Measurements from ENCODE around the gene PTPRT. TPM values are rescaled to one million over a fixed set of nuclear protein-coding genes. Genes with fewer than 3 reads are reported as not detected.

The PTPRT gene
- total RNA-seq, 1 experiment from 2014 or later, result not detected

- DNase-seq (ENCODE audit: low spot score), result no peak
- CTCF ChIA-PET, result no interaction called here
These were observed 839.2 kb downstream of the PTPRT start for GRCh38 chr20:42350521-42350920.

GRCh38 chr20:42346189-42347170 is 843.2 kb downstream of the PTPRT start:
- ChIA-PET CTCF (no interaction called here), POLR2A (ENCODE audit: low non-redundant PET) (no interaction called here)
- no TSS peak for BruUV-seq (replicated peaks)
- no peaks in the 10 kb centered on the region for H3K27me3 ChIP-seq (replicated peaks; ENCODE audit: insufficient read depth, low read depth, low read length, poor library complexity)
- no peak overlapping the region for H3K4me3 ChIP-seq (ENCODE audit: low read depth, low read length, poor library complexity, severe bottlenecking)
- H3K27ac ChIP-seq (ENCODE audit: low read depth, low read length, poor library complexity, severe bottlenecking), result no peak overlapping the region
- no peak for DNase-seq (ENCODE audit: low spot score)
- no peak for TF ChIP-seq CTCF (conservative IDR thresholded peaks at IDR 0.05; ENCODE audit: low read depth, low read length)
- TF ChIP-seq EZH2 (IDR thresholded peaks at IDR 0.05; ENCODE audit: borderline replicate concordance, low read depth, low read length, poor library complexity, severe bottlenecking), result no peak
- intact Hi-C loops (cut with micrococcal nuclease; ENCODE audit: unreplicated experiment), result no loop called here
- H3K9me3 ChIP-seq (ENCODE audit: low read depth, low read length, poor library complexity, severe bottlenecking), result no peaks in the 10 kb centered on the region
- H3K4me1 ChIP-seq (ENCODE audit: insufficient read depth, low read length, poor library complexity, severe bottlenecking), result no peaks in the 10 kb centered on the region
- H3K36me3 ChIP-seq (ENCODE audit: insufficient read depth, low read length, poor library complexity, severe bottlenecking), result no peaks in the 10 kb centered on the region

More at GRCh38 chr20:42350521-42350920, 839.2 kb downstream of the PTPRT start:
- Histone ChIP-seq H3K36me3 (ENCODE audit: insufficient read depth, low read length, poor library complexity, severe bottlenecking) (no peaks in the 10 kb centered on the region), H3K4me3 (ENCODE audit: low read depth, low read length, poor library complexity, severe bottlenecking) (no peak overlapping the region), H3K9me3 (ENCODE audit: low read depth, low read length, poor library complexity, severe bottlenecking) (no peaks in the 10 kb centered on the region), H3K4me1 (ENCODE audit: insufficient read depth, low read length, poor library complexity, severe bottlenecking) (no peaks in the 10 kb centered on the region), H3K27ac (ENCODE audit: low read depth, low read length, poor library complexity, severe bottlenecking) (no peak overlapping the region), H3K27me3 (replicated peaks; ENCODE audit: insufficient read depth, low read depth, low read length, poor library complexity) (no peaks in the 10 kb centered on the region)
- intact Hi-C loops (cut with micrococcal nuclease; ENCODE audit: unreplicated experiment), result no loop called here
- TF ChIP-seq EZH2 (IDR thresholded peaks at IDR 0.05; ENCODE audit: borderline replicate concordance, low read depth, low read length, poor library complexity, severe bottlenecking) (no peak), CTCF (conservative IDR thresholded peaks at IDR 0.05; ENCODE audit: low read depth, low read length) (no peak)
- POLR2A ChIA-PET (ENCODE audit: low non-redundant PET), result no interaction called here
- no TSS peak for BruUV-seq (replicated peaks)

- intact Hi-C loops (cut with micrococcal nuclease; ENCODE audit: unreplicated experiment), result no loop called here
- ChIA-PET CTCF (no interaction called here), POLR2A (ENCODE audit: low non-redundant PET) (no interaction called here)
- DNase-seq (ENCODE audit: low spot score), result no peak
- H3K36me3 ChIP-seq (ENCODE audit: insufficient read depth, low read length, poor library complexity, severe bottlenecking), result no peaks in the 10 kb centered on the region
- no peaks in the 10 kb centered on the region for H3K27me3 ChIP-seq (replicated peaks; ENCODE audit: insufficient read depth, low read depth, low read length, poor library complexity)
- no peak overlapping the region for H3K4me3 ChIP-seq (ENCODE audit: low read depth, low read length, poor library complexity, severe bottlenecking)
- H3K9me3 ChIP-seq (ENCODE audit: low read depth, low read length, poor library complexity, severe bottlenecking), result no peaks in the 10 kb centered on the region
- no peak overlapping the region for H3K27ac ChIP-seq (ENCODE audit: low read depth, low read length, poor library complexity, severe bottlenecking)
- H3K4me1 ChIP-seq (ENCODE audit: insufficient read depth, low read length, poor library complexity, severe bottlenecking), result no peaks in the 10 kb centered on the region
- no TSS peak for BruUV-seq (replicated peaks)
- TF ChIP-seq EZH2 (IDR thresholded peaks at IDR 0.05; ENCODE audit: borderline replicate concordance, low read depth, low read length, poor library complexity, severe bottlenecking) (no peak), CTCF (conservative IDR thresholded peaks at IDR 0.05; ENCODE audit: low read depth, low read length) (no peak)
These were observed 848.1 kb downstream of the PTPRT start for GRCh38 chr20:42341654-42342053.
